Colonic mucosa (tissue), 4 donors: Measurements from ENCODE around the gene KIF21B. TPM values are rescaled to one million over a fixed set of nuclear protein-coding genes. Genes with fewer than 3 reads are reported as not detected.

ENCODE experiments used
- DNase-seq: peaks from one replicate; pipeline ENCODE4 v3.0.0-alpha.2; 2020
- H3K27ac ChIP-seq: fragments of 200-600 bp; one replicate; pipeline ENCODE4 v1.8.0; 2021
- H3K27me3 ChIP-seq: fragments of 200-600 bp; one replicate; pipeline ENCODE4 v1.8.0; 2021
- H3K36me3 ChIP-seq: fragments of 200-600 bp; one replicate; pipeline ENCODE4 v1.8.0; 2021
- H3K4me1 ChIP-seq: fragments of 200-600 bp; one replicate; pipeline ENCODE4 v1.8.0; 2021; ENCODE audit warnings: mild to moderate bottlenecking
- H3K4me3 ChIP-seq: fragments of 200-600 bp; one replicate; pipeline ENCODE4 v1.8.0; 2021
- H3K9ac ChIP-seq, 2 donors: one replicate each; pipeline ENCODE4 v1.7.0; 2013; ENCODE audit warnings: control low read depth in 2 of 2, low read depth in 2 of 2, low read length in 2 of 2
- H3K9me3 ChIP-seq: fragments of 200-600 bp; one replicate; pipeline ENCODE4 v1.8.0; 2021
- CTCF ChIP-seq: fragments of 200-600 bp; IDR thresholded peaks from one replicate; pipeline ENCODE4 v1.8.0; 2022; ENCODE audit warnings: antibody characterized with exemption, mild to moderate bottlenecking
- intact Hi-C: fragments of 100-400 bp; cut with DNase I; formaldehyde crosslinking; loops from one replicate; pipeline ENCODE4 v1.14.1; 2022
- total RNA-seq, 2 donors: library from RNA; stranded (reverse); fragmentation: NEBNext Ultra II Directional in 1 of 2; extraction: Animal tissue kit (Norgen Biotek cat#: 25700) in 1 of 2; gene quantifications; one replicate each; pipeline ENCODE4 v1.2.1, GENCODE V29; 2021
- donor health status: healthy.
- donor health status: DM: no; HTN: no; CAD: no.
- donor health status: DM: no; HTN: no; CAD: no.

The KIF21B gene
- total RNA-seq, 2 donors from 2014 or later: 3.1 to 10.4 TPM

DNA sequence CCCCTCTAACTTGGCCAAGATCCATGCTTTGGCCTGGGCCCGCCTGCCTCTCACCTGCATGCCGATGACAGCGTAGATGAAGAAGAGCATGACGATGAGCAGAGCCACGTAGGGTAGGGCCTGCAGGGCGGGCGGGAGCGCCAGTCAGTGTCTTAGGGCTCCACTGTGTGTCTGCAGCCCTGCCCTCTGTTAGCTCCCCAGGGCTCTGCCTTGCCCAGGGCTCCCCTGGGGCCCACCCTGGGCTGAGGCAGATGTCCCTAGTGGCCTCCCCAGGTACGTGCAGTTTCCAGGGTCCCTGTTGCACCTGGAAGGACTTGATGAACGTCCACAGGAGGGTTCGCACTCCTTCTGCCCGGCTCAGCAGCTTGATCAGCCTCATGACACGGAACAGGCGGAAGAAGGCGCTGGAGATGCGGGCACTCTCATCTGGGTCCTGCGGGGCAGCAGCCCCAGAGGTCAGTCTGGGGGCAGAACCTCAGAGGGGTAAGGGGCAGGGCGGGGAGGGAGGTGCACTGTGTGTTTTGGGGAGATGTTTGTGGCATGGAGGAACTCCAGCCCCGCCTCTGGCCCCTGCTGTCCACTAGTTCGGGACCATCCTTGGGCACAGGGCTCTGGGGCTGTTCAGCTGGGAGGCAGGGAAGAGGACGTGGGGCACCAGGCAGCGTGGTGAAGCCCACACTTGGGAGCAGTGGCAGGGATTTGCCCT lies 29.8 kb upstream of the KIF21B start:
- Histone ChIP-seq H3K9me3 (no peaks in the 10 kb centered on the region), H3K4me1 (no peaks in the 10 kb centered on the region), H3K36me3 (no peaks in the 10 kb centered on the region), H3K9ac (no peak overlapping the region), H3K27me3 (no peaks in the 10 kb centered on the region), H3K27ac (no peak overlapping the region), H3K4me3 (no peak overlapping the region)
- intact Hi-C loops: no loop called here
- DNase-seq: no peak
- no peak for TF ChIP-seq CTCF

DNA sequence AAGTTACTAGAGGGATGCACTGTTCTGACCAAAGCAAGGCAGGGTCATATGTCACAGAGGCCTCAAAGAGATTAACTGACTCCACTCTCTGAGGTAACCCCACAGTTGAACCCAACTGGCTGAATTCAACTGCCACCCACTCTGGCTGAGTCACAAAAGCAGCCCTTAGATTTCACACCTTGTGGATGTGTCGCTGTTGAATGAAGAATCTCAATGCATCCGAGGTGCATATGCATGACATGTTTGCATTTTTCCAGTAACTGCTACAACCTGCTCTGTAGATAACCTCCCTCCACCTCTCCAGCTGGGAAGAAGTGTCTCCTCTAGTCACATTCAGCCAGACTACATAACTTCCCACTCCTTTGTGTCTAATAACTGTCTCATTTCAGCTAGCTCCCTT lies 27.9 kb upstream of the KIF21B start:
- no peaks in the 10 kb centered on the region for H3K9me3 ChIP-seq
- intact Hi-C loops: no loop called here
- no peak for DNase-seq
- no peak for TF ChIP-seq CTCF
- no peaks in the 10 kb centered on the region for H3K36me3 ChIP-seq
- H3K9ac ChIP-seq: no peak overlapping the region
- H3K4me1 ChIP-seq: no peaks in the 10 kb centered on the region
- H3K4me3 ChIP-seq: no peak overlapping the region
- no peak overlapping the region for H3K27ac ChIP-seq
- H3K27me3 ChIP-seq: no peaks in the 10 kb centered on the region

DNA sequence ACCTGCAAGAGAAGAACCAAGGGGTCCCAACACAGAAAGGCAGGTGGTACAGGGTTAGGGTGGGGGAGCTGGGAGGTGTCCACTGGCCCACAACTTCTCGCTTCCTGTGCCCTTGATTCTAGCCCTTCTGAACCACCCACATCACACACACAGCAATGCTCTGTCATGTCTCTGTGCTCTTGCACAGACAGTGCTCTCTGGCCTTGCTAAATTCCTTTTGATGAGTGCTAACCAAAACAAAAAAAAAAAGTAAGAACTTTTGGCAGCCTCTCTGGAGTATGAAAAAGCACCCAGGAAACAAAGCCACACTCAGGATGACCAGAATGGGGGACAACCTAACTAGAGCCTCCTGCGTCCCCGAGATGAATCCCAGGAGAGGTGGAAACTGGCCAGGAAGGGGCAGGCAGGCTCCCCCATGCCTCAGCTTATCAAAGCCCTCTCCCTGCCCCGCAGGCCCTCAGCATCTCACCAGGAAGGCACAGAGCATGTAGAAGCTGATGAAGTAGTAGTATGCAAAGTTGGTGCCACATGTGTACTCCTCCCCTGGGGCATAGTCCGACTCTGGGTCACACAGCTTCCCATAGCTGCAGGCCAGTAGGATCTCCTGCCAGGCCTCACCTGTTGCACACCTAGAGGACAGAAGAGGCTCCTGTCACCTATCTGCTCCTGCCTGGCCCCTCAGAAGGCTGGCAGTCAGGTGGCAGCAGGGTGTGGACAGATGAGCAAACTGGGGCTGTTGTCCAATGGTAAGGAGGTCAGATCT lies 27.2 kb upstream of the KIF21B start:
- Histone ChIP-seq H3K27me3 (no peaks in the 10 kb centered on the region), H3K9ac (no peak overlapping the region), H3K4me1 (no peaks in the 10 kb centered on the region), H3K27ac (no peak overlapping the region), H3K36me3 (no peaks in the 10 kb centered on the region), H3K4me3 (no peak overlapping the region), H3K9me3 (no peaks in the 10 kb centered on the region)
- intact Hi-C loops: no loop called here
- no peak for TF ChIP-seq CTCF
- DNase-seq: no peak

GRCh38 chr1:201049248-201049831 lies 25.8 kb upstream of the KIF21B start:
- no peak overlapping the region for H3K4me3 ChIP-seq
- no peaks in the 10 kb centered on the region for H3K9me3 ChIP-seq
- DNase-seq: no peak
- H3K36me3 ChIP-seq: no peaks in the 10 kb centered on the region
- no peak for TF ChIP-seq CTCF
- H3K27ac ChIP-seq: no peak overlapping the region
- no peak overlapping the region for H3K9ac ChIP-seq
- H3K4me1 ChIP-seq: no peaks in the 10 kb centered on the region
- H3K27me3 ChIP-seq: no peaks in the 10 kb centered on the region
- intact Hi-C loops: loop anchor here (10.0 kb wide), 2 partner anchors 165 to 425 kb away; partner anchors contain the start of gene KIF14

DNA sequence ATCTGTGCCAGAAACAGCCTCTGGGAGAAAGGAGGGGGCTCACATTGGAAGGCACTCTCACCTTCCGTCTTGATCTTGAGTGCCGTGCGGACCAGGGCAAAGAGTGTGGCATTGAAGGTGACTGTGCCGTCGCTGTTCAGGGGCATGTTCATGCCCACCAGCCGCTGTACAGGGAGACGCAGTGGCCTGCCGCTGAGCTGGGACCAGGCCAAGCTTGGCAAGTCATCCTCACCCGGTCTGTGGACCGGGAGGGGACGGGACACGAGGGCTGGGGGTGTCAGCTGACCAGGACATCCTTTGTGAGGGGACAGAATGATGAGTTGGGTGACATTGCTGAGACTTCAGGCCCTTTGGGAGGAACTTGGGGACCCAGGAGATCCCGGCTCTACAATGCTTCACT lies 25.0 kb upstream of the KIF21B start:
- no peak for TF ChIP-seq CTCF
- no peaks in the 10 kb centered on the region for H3K27me3 ChIP-seq
- no peaks in the 10 kb centered on the region for H3K9me3 ChIP-seq
- H3K4me1 ChIP-seq: no peaks in the 10 kb centered on the region
- no peak overlapping the region for H3K27ac ChIP-seq
- H3K4me3 ChIP-seq: no peak overlapping the region
- DNase-seq: no peak
- intact Hi-C loops: loop anchor here (10.0 kb wide), 2 partner anchors 164 to 424 kb away; partner anchors contain the start of gene KIF14
- H3K9ac ChIP-seq: no peak overlapping the region
- H3K36me3 ChIP-seq: no peaks in the 10 kb centered on the region
